Neural crest cell (in vitro differentiated cells): ENCODE measurements around the gene NR3C1. TPM values are rescaled to one million over a fixed set of nuclear protein-coding genes. Genes with fewer than 3 reads are reported as not detected.

Experiments
- DNase-seq: peaks from one replicate; pipeline ENCODE4 v3.0.0; 2021; ENCODE audit warnings: low read depth, mixed read lengths, low spot score
- H3K27ac Mint-ChIP-seq: one replicate; pipeline ENCODE4 v1.8.0; 2021; ENCODE audit warnings: mild to moderate bottlenecking, mixed read lengths; ENCODE audit not compliant: unreplicated experiment
- H3K27me3 Mint-ChIP-seq: 2 replicates; pipeline ENCODE4 v1.8.0; 2021; ENCODE audit warnings: low read depth, mild to moderate bottlenecking, mixed read lengths
- H3K36me3 Mint-ChIP-seq: 2 replicates; pipeline ENCODE4 v1.8.0; 2021; ENCODE audit warnings: low read depth, mild to moderate bottlenecking, mixed read lengths
- H3K4me1 Mint-ChIP-seq: 2 replicates; pipeline ENCODE4 v1.8.0; 2021; ENCODE audit warnings: mixed read lengths
- H3K4me3 Mint-ChIP-seq: one replicate; pipeline ENCODE4 v1.8.0; 2021; ENCODE audit warnings: mild to moderate bottlenecking, mixed read lengths
- H3K9me3 Mint-ChIP-seq: 2 replicates; pipeline ENCODE4 v1.8.0; 2021; ENCODE audit warnings: mixed read lengths
- total RNA-seq: library from RNA; stranded (reverse); gene quantifications from 2 replicates; pipeline ENCODE4 v1.2.1, GENCODE V29; 2021
- TF ChIP-seq, protein P1 (sequence below): fragments of 200-600 bp; sonication (generic); conservative IDR thresholded peaks from 2 replicates; pipeline ENCODE4 v1.5.0; 2021; ENCODE audit warnings: antibody characterized with exemption, mild to moderate bottlenecking

The NR3C1 gene
- total RNA-seq, 1 donor from 2014 or later: 1.8 TPM

DNA sequence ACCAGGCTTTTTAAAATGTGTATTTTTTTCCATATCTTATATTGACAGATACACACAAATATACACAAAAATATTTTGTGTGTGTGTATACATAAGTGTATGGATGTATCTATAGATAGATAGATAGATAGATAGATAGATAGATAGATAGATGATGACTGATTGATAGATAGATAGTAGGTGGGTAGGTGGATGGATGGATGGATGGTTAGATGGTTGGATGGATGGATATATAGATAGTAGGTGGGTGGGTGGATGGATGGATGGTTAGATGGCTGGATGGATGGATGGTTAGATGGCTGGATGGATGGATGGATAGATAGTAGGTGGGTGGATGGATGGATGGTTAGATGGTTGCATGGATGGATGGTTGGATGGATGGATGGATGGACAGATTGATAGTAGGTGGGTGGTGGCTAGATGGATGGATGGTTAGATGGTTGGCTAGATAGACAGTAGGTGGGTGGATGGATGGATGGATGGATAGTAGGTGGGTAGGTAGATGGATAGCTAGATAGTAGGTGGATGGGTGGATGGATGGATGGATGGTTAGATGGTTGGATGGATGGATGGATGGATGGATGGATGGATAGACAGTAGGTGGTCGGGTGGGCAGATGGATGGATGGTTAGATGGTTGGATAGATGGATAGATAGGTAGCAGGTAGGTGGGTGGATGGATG is 156.2 kb downstream of the NR3C1 start:
- DNase-seq: no peak
- H3K9me3 Mint-ChIP-seq: peaks cover 17% of the 10 kb centered on the region
- no peaks in the 10 kb centered on the region for H3K36me3 Mint-ChIP-seq
- no peak overlapping the region for H3K27ac Mint-ChIP-seq
- H3K4me3 Mint-ChIP-seq: no peak overlapping the region
- no peaks in the 10 kb centered on the region for H3K27me3 Mint-ChIP-seq
- TF ChIP-seq, protein P1, sequence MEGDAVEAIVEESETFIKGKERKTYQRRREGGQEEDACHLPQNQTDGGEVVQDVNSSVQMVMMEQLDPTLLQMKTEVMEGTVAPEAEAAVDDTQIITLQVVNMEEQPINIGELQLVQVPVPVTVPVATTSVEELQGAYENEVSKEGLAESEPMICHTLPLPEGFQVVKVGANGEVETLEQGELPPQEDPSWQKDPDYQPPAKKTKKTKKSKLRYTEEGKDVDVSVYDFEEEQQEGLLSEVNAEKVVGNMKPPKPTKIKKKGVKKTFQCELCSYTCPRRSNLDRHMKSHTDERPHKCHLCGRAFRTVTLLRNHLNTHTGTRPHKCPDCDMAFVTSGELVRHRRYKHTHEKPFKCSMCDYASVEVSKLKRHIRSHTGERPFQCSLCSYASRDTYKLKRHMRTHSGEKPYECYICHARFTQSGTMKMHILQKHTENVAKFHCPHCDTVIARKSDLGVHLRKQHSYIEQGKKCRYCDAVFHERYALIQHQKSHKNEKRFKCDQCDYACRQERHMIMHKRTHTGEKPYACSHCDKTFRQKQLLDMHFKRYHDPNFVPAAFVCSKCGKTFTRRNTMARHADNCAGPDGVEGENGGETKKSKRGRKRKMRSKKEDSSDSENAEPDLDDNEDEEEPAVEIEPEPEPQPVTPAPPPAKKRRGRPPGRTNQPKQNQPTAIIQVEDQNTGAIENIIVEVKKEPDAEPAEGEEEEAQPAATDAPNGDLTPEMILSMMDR: no peak
- H3K4me1 Mint-ChIP-seq: no peaks in the 10 kb centered on the region

DNA sequence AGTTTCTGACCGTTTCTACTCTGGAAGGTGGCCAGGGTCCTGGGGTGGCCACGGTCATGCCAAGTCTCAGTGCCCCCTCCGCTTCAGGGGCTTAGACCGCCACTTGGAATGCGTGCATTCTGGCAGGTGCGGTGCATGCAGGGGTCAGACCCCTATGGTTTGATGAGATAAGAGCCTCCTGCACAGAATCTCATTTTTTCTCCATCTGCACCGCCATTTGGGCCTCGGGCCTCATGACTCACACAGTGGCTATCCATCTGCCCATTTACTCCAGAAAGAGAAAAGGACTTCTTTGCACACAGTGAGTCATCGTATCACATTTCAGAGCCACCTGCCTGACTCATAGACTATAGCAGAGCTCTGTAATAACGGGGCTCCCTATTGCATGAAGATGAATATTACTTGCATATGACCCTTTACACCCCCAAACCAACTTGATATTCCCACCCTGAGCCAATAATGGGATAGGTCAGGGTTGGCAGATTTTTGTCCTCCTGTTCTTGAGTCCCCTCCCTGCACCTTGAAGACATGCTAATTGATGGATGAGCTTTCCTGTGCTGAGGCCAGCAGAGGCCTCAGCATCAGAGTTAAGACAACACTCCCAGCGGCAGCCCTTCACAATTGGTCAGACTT is 157.4 kb downstream of the NR3C1 start:
- Mint-ChIP-seq H3K4me1 (no peaks in the 10 kb centered on the region), H3K9me3 (peaks cover 17% of the 10 kb centered on the region), H3K36me3 (no peaks in the 10 kb centered on the region), H3K4me3 (no peak overlapping the region), H3K27ac (no peak overlapping the region), H3K27me3 (no peaks in the 10 kb centered on the region)
- TF ChIP-seq, protein P1: no peak
- no peak for DNase-seq

- TF ChIP-seq, protein P1: no peak
- DNase-seq: no peak
- Mint-ChIP-seq H3K4me1 (no peaks in the 10 kb centered on the region), H3K27me3 (no peaks in the 10 kb centered on the region), H3K4me3 (no peak overlapping the region), H3K36me3 (no peaks in the 10 kb centered on the region), H3K9me3 (peaks cover 17% of the 10 kb centered on the region), H3K27ac (no peak overlapping the region)
These were observed 158.5 kb downstream of the NR3C1 start for GRCh38 chr5:143244990-143245389.

GRCh38 chr5:143244000-143244736 is 159.3 kb downstream of the NR3C1 start:
- no peak for DNase-seq
- H3K27me3 Mint-ChIP-seq: no peaks in the 10 kb centered on the region
- peaks cover 17% of the 10 kb centered on the region for H3K9me3 Mint-ChIP-seq
- H3K36me3 Mint-ChIP-seq: no peaks in the 10 kb centered on the region
- TF ChIP-seq, protein P1: no peak
- no peak overlapping the region for H3K4me3 Mint-ChIP-seq
- no peak overlapping the region for H3K27ac Mint-ChIP-seq
- no peaks in the 10 kb centered on the region for H3K4me1 Mint-ChIP-seq

- no peak for DNase-seq
- H3K4me1 Mint-ChIP-seq: no peaks in the 10 kb centered on the region
- peak overlapping the region; percentile 27 for H3K27ac Mint-ChIP-seq
- TF ChIP-seq, protein P1: no peak
- no peaks in the 10 kb centered on the region for H3K36me3 Mint-ChIP-seq
- peaks cover 16% of the 10 kb centered on the region for H3K9me3 Mint-ChIP-seq
- H3K27me3 Mint-ChIP-seq: no peaks in the 10 kb centered on the region
- no peak overlapping the region for H3K4me3 Mint-ChIP-seq
These were observed 160.4 kb downstream of the NR3C1 start for GRCh38 chr5:143243103-143243502.
